HG03354 (cell line): ENCODE results near the gene DNM2.
"Not testable (repeated sequence)": the region's sequence is repeated elsewhere in the genome, so short reads cannot be mapped to it uniquely, and the experiment has no call there.

Experiments
- ATAC-seq: cut with Tn5 transposase; IDR thresholded peaks from one replicate; pipeline ENCODE4 v1.9.1; 2021; ENCODE audit warnings: mild to moderate bottlenecking; ENCODE audit not compliant: unreplicated experiment, poor library complexity, severe bottlenecking

DNM2 gene

DNA sequence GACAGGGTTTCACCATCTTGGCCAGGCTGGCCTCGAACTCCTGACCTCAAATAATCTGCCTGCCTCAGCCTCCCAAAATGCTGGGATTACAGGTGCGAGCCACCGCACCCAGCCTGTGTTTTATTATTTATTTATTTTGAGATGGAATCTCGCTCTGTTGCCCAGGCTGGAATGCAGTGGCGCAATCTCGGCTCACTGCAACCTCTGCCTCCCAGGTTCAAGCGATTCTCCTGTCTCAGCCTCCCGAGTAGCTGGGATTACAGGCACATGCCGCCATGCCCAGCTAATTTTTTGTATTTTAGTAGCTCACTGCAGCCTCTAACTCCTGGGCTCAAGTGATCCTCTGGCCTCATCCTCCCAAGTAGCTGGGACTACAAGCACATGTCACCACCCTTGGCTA lies 159.7 kb downstream of the DNM2 start:
- ATAC-seq: not testable (repeated sequence)

DNA sequence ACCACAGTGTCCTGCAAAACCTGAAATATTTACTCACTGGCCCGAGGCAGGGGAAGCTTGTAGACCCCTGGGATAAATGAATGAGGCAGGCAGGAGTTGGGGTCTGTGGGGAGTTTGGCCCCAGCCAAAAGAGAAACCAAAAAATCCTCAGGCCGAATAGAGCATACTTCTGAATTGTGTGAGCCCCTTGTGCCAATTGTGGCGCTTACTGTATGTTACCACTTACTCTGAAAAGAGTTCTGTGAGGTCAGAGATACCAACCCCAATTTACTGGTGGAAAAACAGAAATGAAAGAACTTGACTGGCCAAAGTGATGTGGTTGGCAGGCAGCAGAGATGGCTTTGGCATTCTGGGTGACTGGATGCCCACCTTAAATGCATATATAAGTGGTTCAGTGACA lies 160.4 kb downstream of the DNM2 start:
- ATAC-seq: no peak
